Right forelimb (tissue), 1 donor: ENCODE results near the gene PRKG1.
"Not testable (repeated sequence)": the region's sequence is repeated elsewhere in the genome, so short reads cannot be mapped to it uniquely, and the experiment has no call there.

Experiments used
- DNase-seq: peaks from one replicate; pipeline ENCODE4 v3.0.0-alpha.2; 2018

Gene PRKG1

GRCh38 chr10:52110576-52110975 is 1036.3 kb downstream of the PRKG1 start:
- no peak for DNase-seq

GRCh38 chr10:52111101-52111891 is 1037.0 kb downstream of the PRKG1 start:
- DNase-seq: no peak

GRCh38 chr10:52115823-52116222 is 1041.5 kb downstream of the PRKG1 start:
- no peak for DNase-seq

GRCh38 chr10:52119507-52119906 is 1045.2 kb downstream of the PRKG1 start:
- DNase-seq: no peak

- no peak for DNase-seq
These were observed 1047.4 kb downstream of the PRKG1 start for GRCh38 chr10:52121688-52122087.

GRCh38 chr10:52128056-52128683 is 1053.9 kb downstream of the PRKG1 start:
- DNase-seq: no peak

GRCh38 chr10:52129410-52130178 is 1055.3 kb downstream of the PRKG1 start:
- no peak for DNase-seq

GRCh38 chr10:52135101-52135500 is 1060.8 kb downstream of the PRKG1 start:
- DNase-seq: no peak

GRCh38 chr10:52136921-52137320 is 1062.6 kb downstream of the PRKG1 start:
- no peak for DNase-seq

GRCh38 chr10:52143338-52143737 is 1069.1 kb downstream of the PRKG1 start:
- no peak for DNase-seq

- no peak for DNase-seq
These were observed 1071.3 kb downstream of the PRKG1 start for GRCh38 chr10:52145636-52146035.

GRCh38 chr10:52146766-52147165 is 1072.5 kb downstream of the PRKG1 start:
- no peak for DNase-seq

GRCh38 chr10:52170776-52171175 is 1096.5 kb downstream of the PRKG1 start:
- DNase-seq: no peak

- DNase-seq: no peak
These were observed 1098.3 kb downstream of the PRKG1 start for GRCh38 chr10:52172581-52172980.

GRCh38 chr10:52185256-52185655 is 1111.0 kb downstream of the PRKG1 start:
- DNase-seq: no peak

- DNase-seq: no peak
These were observed 1113.4 kb downstream of the PRKG1 start for GRCh38 chr10:52187521-52188258.

GRCh38 chr10:52191049-52191448 is 1116.8 kb downstream of the PRKG1 start:
- no peak for DNase-seq

- no peak for DNase-seq
These were observed 1119.9 kb downstream of the PRKG1 start for GRCh38 chr10:52194191-52194590.

GRCh38 chr10:52194716-52195115 is 1120.4 kb downstream of the PRKG1 start:
- DNase-seq: no peak

- DNase-seq: no peak
These were observed 1122.8 kb downstream of the PRKG1 start for GRCh38 chr10:52197098-52197497.

- DNase-seq: no peak
These were observed 1124.3 kb downstream of the PRKG1 start for GRCh38 chr10:52198540-52198939.

- DNase-seq: not testable (repeated sequence)
These were observed 1130.6 kb downstream of the PRKG1 start for GRCh38 chr10:52204906-52205305.

- DNase-seq: no peak
These were observed 1134.1 kb downstream of the PRKG1 start for GRCh38 chr10:52208365-52208764.
